A549 (cell line): ENCODE results near the gene CPLX4. TPM values are rescaled to one million over a fixed set of nuclear protein-coding genes. Genes with fewer than 3 reads are reported as not detected.

Experiments
- ATAC-seq, 2 experiments: fragments of 200-7000 bp in 1 of 2; fragments of >200 bp in 1 of 2; cut with Nextera tagmentation in 1 of 2; cut with Tn5 transposase in 1 of 2; 3 replicates each; pipeline versions ENCODE4 v1.8.0 to v1.9.1; 2018 to 2020; ENCODE audit warnings: mild to moderate bottlenecking in 1 of 2, moderate library complexity in 1 of 2
- CTCF ChIA-PET: fragments of 300-600 bp; sonication (Branson Sonifier 250); formaldehyde crosslinking; extraction: SDS; loops from one replicate; lab custom pipeline; 2021; ENCODE audit warnings: antibody characterized with exemption, inconsistent platforms; lab: Yijun Ruan, JAX
- POLR2A ChIA-PET: fragments of 350-600 bp; formaldehyde crosslinking; extraction: SDS; loops from one replicate; lab custom pipeline; 2021; ENCODE audit warnings: antibody characterized with exemption, inconsistent platforms; lab: Yijun Ruan, JAX
- DNase-seq, 2 experiments: peaks; one replicate each; pipeline versions ENCODE4 v3.0.0 to v3.0.0-alpha.2; 2011 to 2016; ENCODE audit warnings: low read depth in 1 of 2, low spot score in 1 of 2
- FAIRE-seq: peaks from 2 replicates; lab custom pipeline; 2011; peaks lifted over from hg19 to GRCh38; lab: Jason Lieb, UNC
- H3K27ac ChIP-seq, 2 experiments: fragments of >200 bp; sonication (Bioruptor Twin); formaldehyde crosslinking; 3 replicates each; pipeline ENCODE4 v1.5.1; 2016 to 2017
- H3K4me1 ChIP-seq: fragments of >200 bp; sonication (Bioruptor Twin); formaldehyde crosslinking; 3 replicates; pipeline ENCODE4 v1.6.1; 2016
- H3K4me2 ChIP-seq: fragments of >200 bp; sonication (Bioruptor Twin); formaldehyde crosslinking; 3 replicates; pipeline ENCODE4 v1.6.1; 2016
- H3K4me3 ChIP-seq: fragments of >200 bp; sonication (Bioruptor Twin); formaldehyde crosslinking; 3 replicates; pipeline ENCODE4 v1.5.1; 2016
- H3K9me3 ChIP-seq: fragments of >200 bp; sonication (Bioruptor Twin); formaldehyde crosslinking; 3 replicates; pipeline ENCODE4 v1.6.1; 2016
- CEBPB ChIP-seq, 2 experiments: fragments of >200 bp in 1 of 2; sonication (Bioruptor Twin) in 1 of 2; formaldehyde crosslinking in 1 of 2; IDR thresholded peaks; 2 replicates each; pipeline ENCODE4 v1.6.1; 2012 to 2016
- CHD2 ChIP-seq: fragments of 150-350 bp; IDR thresholded peaks from 2 replicates; pipeline ENCODE4 v1.6.1; 2014; ENCODE audit warnings: low read length; ENCODE audit not compliant: partially characterized antibody
- CHD4 ChIP-seq: fragments of 200-600 bp; sonication (generic); IDR thresholded peaks from 2 replicates; pipeline ENCODE4 v1.6.1; 2016; ENCODE audit warnings: antibody characterized with exemption, mild to moderate bottlenecking, borderline replicate concordance
- EHMT2 ChIP-seq: fragments of 200-600 bp; sonication (generic); IDR thresholded peaks from 2 replicates; pipeline ENCODE4 v1.6.1; 2016; ENCODE audit warnings: antibody characterized with exemption, low read depth, mild to moderate bottlenecking, moderate library complexity
- EP300 ChIP-seq, 2 experiments: fragments of >200 bp; sonication (Bioruptor Twin); formaldehyde crosslinking; IDR thresholded peaks; 2 replicates in 1 of 2; 3 replicates in 1 of 2; pipeline ENCODE4 v1.6.1; 2016 to 2017
- FOSB ChIP-seq: fragments of 250-450 bp; sonication (Bioruptor Pico); IDR thresholded peaks from 2 replicates; pipeline ENCODE4 v1.5.0; 2020; ENCODE audit warnings: mild to moderate bottlenecking, moderate library complexity
- FOXS1 ChIP-seq: fragments of 250-450 bp; sonication (Bioruptor Pico); IDR thresholded peaks from 2 replicates; pipeline ENCODE4 v1.5.0; 2020; ENCODE audit warnings: mild to moderate bottlenecking, moderate library complexity
- GATA3 ChIP-seq: IDR thresholded peaks from 2 replicates; pipeline ENCODE4 v1.6.1; 2012; ENCODE audit warnings: borderline replicate concordance
- HDAC2 ChIP-seq: fragments of 200-600 bp; sonication (generic); IDR thresholded peaks from 2 replicates; pipeline ENCODE4 v1.6.1; 2016
- HEYL ChIP-seq: fragments of 250-450 bp; sonication (Bioruptor Pico); IDR thresholded peaks from 2 replicates; pipeline ENCODE4 v1.8.0; 2021; ENCODE audit warnings: mild to moderate bottlenecking, moderate library complexity
- HOXA7 ChIP-seq: fragments of 250-450 bp; sonication (Bioruptor Pico); IDR thresholded peaks from 2 replicates; pipeline ENCODE4 v1.5.0; 2020; ENCODE audit warnings: mild to moderate bottlenecking, moderate library complexity
- JUNB ChIP-seq: fragments of >200 bp; sonication (Bioruptor Twin); formaldehyde crosslinking; IDR thresholded peaks from 2 replicates; pipeline ENCODE4 v1.6.1; 2016
- KDM1A ChIP-seq: fragments of 200-600 bp; sonication (generic); IDR thresholded peaks from 2 replicates; pipeline ENCODE4 v1.6.1; 2016; ENCODE audit warnings: low read depth, mild to moderate bottlenecking
- KDM5A ChIP-seq: fragments of 200-600 bp; sonication (generic); IDR thresholded peaks from 2 replicates; pipeline ENCODE4 v1.6.1; 2016; ENCODE audit warnings: antibody characterized with exemption, mild to moderate bottlenecking
- MAFK ChIP-seq: fragments of 450-650 bp; IDR thresholded peaks from 2 replicates; pipeline ENCODE4 v1.6.1; 2014; ENCODE audit not compliant: partially characterized antibody
- MAZ ChIP-seq: fragments of 150-350 bp; IDR thresholded peaks from 2 replicates; pipeline ENCODE4 v1.6.1; 2014; ENCODE audit warnings: antibody characterized with exemption, low read depth, low read length, borderline replicate concordance
- MYC ChIP-seq: IDR thresholded peaks from 2 replicates; pipeline ENCODE4 v1.6.1; 2012; ENCODE audit warnings: mild to moderate bottlenecking, inconsistent platforms, low read length, improper control_type of control experiment, borderline replicate concordance
- NFE2L2 ChIP-seq: fragments of 150-350 bp; conservative IDR thresholded peaks from 2 replicates; pipeline ENCODE4 v1.6.1; 2014; ENCODE audit warnings: low read length
- POLR2AphosphoS2 ChIP-seq: conservative IDR thresholded peaks from 2 replicates; pipeline ENCODE4 v1.6.1; 2012; ENCODE audit warnings: low read length, improper control_type of control experiment, inconsistent platforms
- RARB ChIP-seq: fragments of 250-450 bp; sonication (Bioruptor Pico); IDR thresholded peaks from 2 replicates; pipeline ENCODE4 v1.8.0; 2021; ENCODE audit warnings: mild to moderate bottlenecking, moderate library complexity
- RCOR1 ChIP-seq: fragments of 150-350 bp; IDR thresholded peaks from 2 replicates; pipeline ENCODE4 v1.6.1; 2014; ENCODE audit warnings: antibody characterized with exemption, low read length, low read depth
- SMC3 ChIP-seq: fragments of >200 bp; sonication (Bioruptor Twin); formaldehyde crosslinking; IDR thresholded peaks from 3 replicates; pipeline ENCODE4 v1.6.1; 2018; ENCODE audit warnings: inconsistent platforms
- SREBF2 ChIP-seq: fragments of 450-650 bp; IDR thresholded peaks from 2 replicates; pipeline ENCODE4 v1.6.1; 2014; ENCODE audit warnings: mild to moderate bottlenecking, moderate library complexity
- TFCP2L1 ChIP-seq: fragments of 250-450 bp; sonication (Bioruptor Pico); IDR thresholded peaks from 2 replicates; pipeline ENCODE4 v1.5.0; 2021; ENCODE audit warnings: mild to moderate bottlenecking
- ZNF302 ChIP-seq: fragments of 250-450 bp; sonication (Bioruptor Pico); IDR thresholded peaks from 2 replicates; pipeline ENCODE4 v1.9.0; 2021; ENCODE audit warnings: inconsistent platforms, mild to moderate bottlenecking, moderate library complexity
- ZSCAN20 ChIP-seq: fragments of 250-450 bp; sonication (Bioruptor Pico); IDR thresholded peaks from 2 replicates; pipeline ENCODE4 v1.8.0; 2022; ENCODE audit warnings: mild to moderate bottlenecking, moderate library complexity
- WGBS: methylation state at CpG from one replicate; pipeline ENCODE4 v1.1.6; 2017; ENCODE audit errors: missing lambda C conversion rate; 5-methylcytosine and 5-hydroxymethylcytosine counted together
- polyA plus RNA-seq, 4 experiments: library from polyadenylated mRNA; depleted of rRNA in 3 of 4; stranded (reverse); fragments of >200 nt; fragmentation: RNase III in 1 of 4; extraction: RNeasy Plus Mini Kit Qiagen cat#74134 plus additional on column Dnase treatment in 1 of 4; gene quantifications; 2 replicates in 3 of 4; 3 replicates in 1 of 4; pipeline ENCODE4 v1.2.3, GENCODE V29; 2011 to 2017
- TF ChIP-seq, protein P1 (sequence below): IDR thresholded peaks from 2 replicates; pipeline ENCODE4 v1.6.1; 2012; ENCODE audit warnings: low read depth, borderline replicate concordance
- TF ChIP-seq, protein P2 (sequence below): IDR thresholded peaks from 2 replicates; pipeline ENCODE4 v1.6.1; 2012
- TF ChIP-seq, protein P3 (sequence below): fragments of >200 bp; sonication (Bioruptor Twin); formaldehyde crosslinking; IDR thresholded peaks from 2 replicates; pipeline ENCODE4 v1.6.1; 2016
- TF ChIP-seq, protein P4 (sequence below): fragments of 150-350 bp; IDR thresholded peaks from 2 replicates; pipeline ENCODE4 v1.6.1; 2014; ENCODE audit warnings: low read depth, mild to moderate bottlenecking, low read length
- TF ChIP-seq, protein P5 (sequence below): fragments of 250-450 bp; sonication (Bioruptor Pico); IDR thresholded peaks from 2 replicates; pipeline ENCODE4 v1.5.0; 2020; ENCODE audit warnings: low read depth, mild to moderate bottlenecking, moderate library complexity

The CPLX4 gene
- polyA plus RNA-seq, 2 of the 4 experiments (the other 2 are of a cell fraction) = not detected

DNA sequence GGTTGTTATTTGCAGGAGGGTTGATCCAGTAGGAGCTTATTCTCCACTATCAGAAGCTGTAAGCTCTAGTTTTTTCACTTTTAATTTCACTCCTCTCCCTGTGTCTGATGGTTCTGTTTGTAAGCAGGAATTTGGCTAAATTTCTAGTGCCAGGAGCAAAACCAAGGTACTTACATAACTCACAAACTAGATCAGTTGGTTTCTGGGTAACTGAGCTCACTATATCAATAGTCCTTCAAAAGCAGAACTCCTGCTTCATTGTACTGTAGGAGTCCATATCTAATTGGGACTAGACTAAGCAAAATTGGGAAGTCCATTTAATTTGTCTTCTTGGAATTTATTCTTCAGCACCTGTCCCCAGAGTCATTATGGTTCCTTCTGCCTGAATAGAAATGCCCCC, 25.1 kb downstream of the CPLX4 start:
- ATAC-seq (no peak), FAIRE-seq (no peak), DNase-seq (no peak)
- POLR2A ChIA-PET = no interaction called here
- Histone ChIP-seq H3K9me3 (no peaks in the 10 kb centered on the region), H3K27ac (no peak overlapping the region), H3K4me3 (no peak overlapping the region), H3K4me2 (no peak overlapping the region), H3K4me1 (no peaks in the 10 kb centered on the region)
- TF ChIP-seq RCOR1 (no peak), RARB (CRISPR knock-in tag) (no peak), SREBF2 (no peak)
- TF ChIP-seq, protein P1, sequence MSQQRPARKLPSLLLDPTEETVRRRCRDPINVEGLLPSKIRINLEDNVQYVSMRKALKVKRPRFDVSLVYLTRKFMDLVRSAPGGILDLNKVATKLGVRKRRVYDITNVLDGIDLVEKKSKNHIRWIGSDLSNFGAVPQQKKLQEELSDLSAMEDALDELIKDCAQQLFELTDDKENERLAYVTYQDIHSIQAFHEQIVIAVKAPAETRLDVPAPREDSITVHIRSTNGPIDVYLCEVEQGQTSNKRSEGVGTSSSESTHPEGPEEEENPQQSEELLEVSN = no peak
- TF ChIP-seq, protein P2, sequence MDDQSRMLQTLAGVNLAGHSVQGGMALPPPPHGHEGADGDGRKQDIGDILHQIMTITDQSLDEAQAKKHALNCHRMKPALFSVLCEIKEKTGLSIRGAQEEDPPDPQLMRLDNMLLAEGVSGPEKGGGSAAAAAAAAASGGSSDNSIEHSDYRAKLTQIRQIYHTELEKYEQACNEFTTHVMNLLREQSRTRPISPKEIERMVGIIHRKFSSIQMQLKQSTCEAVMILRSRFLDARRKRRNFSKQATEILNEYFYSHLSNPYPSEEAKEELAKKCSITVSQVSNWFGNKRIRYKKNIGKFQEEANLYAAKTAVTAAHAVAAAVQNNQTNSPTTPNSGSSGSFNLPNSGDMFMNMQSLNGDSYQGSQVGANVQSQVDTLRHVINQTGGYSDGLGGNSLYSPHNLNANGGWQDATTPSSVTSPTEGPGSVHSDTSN = no peak
- CTCF ChIA-PET = no interaction called here

DNA sequence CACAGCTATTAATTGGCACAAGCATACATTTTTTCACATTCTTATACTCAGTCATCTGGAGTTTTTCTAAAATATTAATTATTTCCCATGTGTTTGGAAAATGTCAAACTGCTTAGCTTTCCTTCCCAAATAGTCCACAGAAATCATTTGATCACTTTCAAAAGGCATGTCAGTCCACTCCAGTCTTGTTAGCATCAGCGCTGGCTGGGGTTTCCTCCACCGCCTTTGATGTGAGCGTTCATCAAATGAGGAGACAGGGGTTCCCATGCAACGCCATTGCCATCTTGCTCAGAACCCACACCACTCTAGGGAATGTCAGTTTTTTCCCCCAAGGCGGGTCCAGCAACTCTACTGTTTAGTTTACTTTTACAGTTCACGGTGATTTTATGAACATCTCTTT, 32.1 kb downstream of the CPLX4 start:
- TF ChIP-seq EP300 (IDR thresholded peaks at IDR 0.05) = no peak
- no peak for TF ChIP-seq CEBPB (IDR thresholded peaks at IDR 0.05)
- no peak for TF ChIP-seq KDM1A
- TF ChIP-seq NFE2L2 = no peak
- no peak for TF ChIP-seq KDM5A
- no peak for TF ChIP-seq SMC3
- TF ChIP-seq MAFK = no peak
- TF ChIP-seq JUNB = no peak
- no peak for TF ChIP-seq EHMT2
- TF ChIP-seq, protein P3, sequence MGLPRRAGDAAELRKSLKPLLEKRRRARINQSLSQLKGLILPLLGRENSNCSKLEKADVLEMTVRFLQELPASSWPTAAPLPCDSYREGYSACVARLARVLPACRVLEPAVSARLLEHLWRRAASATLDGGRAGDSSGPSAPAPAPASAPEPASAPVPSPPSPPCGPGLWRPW = no peak
- TF ChIP-seq, protein P4, sequence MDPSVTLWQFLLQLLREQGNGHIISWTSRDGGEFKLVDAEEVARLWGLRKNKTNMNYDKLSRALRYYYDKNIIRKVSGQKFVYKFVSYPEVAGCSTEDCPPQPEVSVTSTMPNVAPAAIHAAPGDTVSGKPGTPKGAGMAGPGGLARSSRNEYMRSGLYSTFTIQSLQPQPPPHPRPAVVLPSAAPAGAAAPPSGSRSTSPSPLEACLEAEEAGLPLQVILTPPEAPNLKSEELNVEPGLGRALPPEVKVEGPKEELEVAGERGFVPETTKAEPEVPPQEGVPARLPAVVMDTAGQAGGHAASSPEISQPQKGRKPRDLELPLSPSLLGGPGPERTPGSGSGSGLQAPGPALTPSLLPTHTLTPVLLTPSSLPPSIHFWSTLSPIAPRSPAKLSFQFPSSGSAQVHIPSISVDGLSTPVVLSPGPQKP = no peak

DNA sequence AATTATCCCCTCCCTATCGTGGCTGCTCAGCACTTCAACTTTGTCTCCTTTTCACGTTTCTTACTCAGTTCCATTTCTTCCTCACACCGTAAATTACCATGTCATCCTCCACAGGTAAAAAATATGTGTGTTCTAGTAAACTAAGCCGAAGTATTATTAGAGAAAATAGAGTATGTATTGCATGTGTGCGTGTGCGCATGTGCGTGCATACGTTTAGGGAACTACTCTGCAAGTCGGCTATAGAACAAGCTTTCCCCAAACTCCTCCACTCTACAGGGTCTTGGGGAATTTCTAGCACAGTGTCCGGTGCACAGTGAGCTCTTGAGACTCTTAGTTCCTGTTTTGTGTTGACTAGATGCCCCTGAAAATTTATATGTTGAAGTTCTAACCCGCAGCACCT, 36.1 kb downstream of the CPLX4 start:
- no peak overlapping the region for H3K4me2 ChIP-seq
- TF ChIP-seq HEYL (CRISPR knock-in tag) (no peak), POLR2AphosphoS2 (no peak), MAFK (no peak), ZNF302 (CRISPR knock-in tag) (no peak), HDAC2 (no peak), MAZ (no peak), HOXA7 (CRISPR knock-in tag) (no peak), CHD2 (no peak), FOXS1 (no peak), JUNB (no peak), MYC (no peak), GATA3 (no peak), ZSCAN20 (CRISPR knock-in tag) (no peak), TFCP2L1 (CRISPR knock-in tag) (no peak), FOSB (CRISPR knock-in tag) (no peak), CHD4 (no peak), RARB (CRISPR knock-in tag) (no peak)
- TF ChIP-seq, protein P1 = no peak
- TF ChIP-seq, protein P5, sequence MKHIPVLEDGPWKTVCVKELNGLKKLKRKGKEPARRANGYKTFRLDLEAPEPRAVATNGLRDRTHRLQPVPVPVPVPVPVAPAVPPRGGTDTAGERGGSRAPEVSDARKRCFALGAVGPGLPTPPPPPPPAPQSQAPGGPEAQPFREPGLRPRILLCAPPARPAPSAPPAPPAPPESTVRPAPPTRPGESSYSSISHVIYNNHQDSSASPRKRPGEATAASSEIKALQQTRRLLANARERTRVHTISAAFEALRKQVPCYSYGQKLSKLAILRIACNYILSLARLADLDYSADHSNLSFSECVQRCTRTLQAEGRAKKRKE (CRISPR knock-in tag) = no peak
- TF ChIP-seq, protein P4 = no peak
- FAIRE-seq = no peak
- H3K4me1 ChIP-seq = no peaks in the 10 kb centered on the region
- CTCF ChIA-PET = interaction anchor here (0.7 to 0.8 kb wide), 2 partner anchors 11 to 34 kb away, joined by 3 read pairs; no protein-coding TSS in a partner anchor
- ATAC-seq = no peak
- H3K4me3 ChIP-seq = no peak overlapping the region
- no peak overlapping the region for H3K27ac ChIP-seq
- 32% methylated on average over 11 of the region's 11 CpGs for WGBS
- POLR2A ChIA-PET = no interaction called here
- no peak for DNase-seq
- no peaks in the 10 kb centered on the region for H3K9me3 ChIP-seq

More for the DNA sequence above, 32.1 kb downstream of the CPLX4 start:
- no peak for FAIRE-seq
- Histone ChIP-seq H3K4me2 (no peak overlapping the region), H3K9me3 (no peaks in the 10 kb centered on the region), H3K4me3 (no peak overlapping the region), H3K4me1 (no peaks in the 10 kb centered on the region), H3K27ac (no peak overlapping the region)
- CTCF ChIA-PET = interaction anchor here (0.8 to 1.7 kb wide), 5 partner anchors 10 to 116 kb away, joined by 3 to 8 read pairs (median 5); no protein-coding TSS in a partner anchor
- POLR2A ChIA-PET = no interaction called here
- no peak for DNase-seq
- ATAC-seq = no peak
- WGBS = 28% methylated on average over 6 of the region's 6 CpGs
